ENCODE data around the gene MYZAP. TPM values are rescaled to one million over a fixed set of nuclear protein-coding genes. Genes with fewer than 3 reads are reported as not detected.

The MYZAP gene
- total and polyA plus RNA-seq, 2 of the 13 experiments (the other 11 are each of a cell fraction or from before 2014, with no cell fraction given): not detected

DNA sequence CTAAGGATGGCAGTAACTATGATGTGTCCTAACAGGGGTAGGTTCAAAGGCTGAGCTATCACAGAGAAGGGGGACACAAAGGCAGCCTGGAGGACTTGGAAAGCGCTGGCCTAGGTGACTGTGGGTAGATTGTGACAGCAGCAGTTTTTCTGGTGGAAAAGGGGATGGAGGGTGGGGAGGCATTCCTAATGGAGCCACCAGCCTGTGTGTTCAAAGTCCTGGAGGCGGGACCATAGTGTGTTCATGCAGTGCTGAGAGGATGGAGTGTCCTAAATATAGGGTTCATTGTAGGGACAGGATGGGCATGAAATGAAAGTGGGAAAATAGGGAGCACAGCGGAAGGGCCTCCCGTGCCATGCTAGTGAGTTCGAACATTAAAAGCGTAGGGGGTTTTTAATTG, 63.3 kb downstream of the MYZAP start:
- H2AFZ ChIP-seq (ENCODE audit: low read length): no peak overlapping the region
- no peaks in the 10 kb centered on the region for H3K36me3 ChIP-seq (replicated peaks in 1 of 2; ENCODE audit: control insufficient read depth in 1 of 2, insufficient read depth in 2 of 2, low read length in 2 of 2)
- in situ Hi-C loops (cut with HindIII; ENCODE audit: extremely low pct_ligation_motif_present, low pct_unique_long_range_greater_than_20kb) (no loop called here), intact Hi-C loops (cut with micrococcal nuclease; ENCODE audit: unreplicated experiment) (loop anchor here (2.0 kb wide), 1 partner anchor 94 kb away; no protein-coding TSS in a partner anchor)
- H3K9ac ChIP-seq (ENCODE audit: insufficient read depth, low read depth, low read length): no peak overlapping the region
- no peak overlapping the region for H3K4me3 ChIP-seq (replicated peaks in 1 of 3; ENCODE audit: insufficient read depth in 1 of 3, low read depth in 2 of 3, low read length in 3 of 3)
- ChIA-PET POLR2A (no interaction called here), CTCF (ENCODE audit: low intra/inter-chr PET ratio, low total read pairs) (interaction anchor here (1.1 kb wide), 2 partner anchors 95 kb away, joined by 3 to 4 read pairs; no protein-coding TSS in a partner anchor)
- H4K20me1 ChIP-seq (ENCODE audit: insufficient read depth, low read length): no peaks in the 10 kb centered on the region; the same call in 1 of the 2 replicates
- no peaks in the 10 kb centered on the region for H3K79me2 ChIP-seq (ENCODE audit: insufficient read depth, low read length)
- no peak for FAIRE-seq
- H3K9me3 ChIP-seq (ENCODE audit: low read length): no peaks in the 10 kb centered on the region
- peak; percentile 50 for ATAC-seq
- BruUV-seq (replicated peaks): no TSS peak
- DNase-seq (ENCODE audit: low spot score): peak; percentile 12
- H3K4me1 ChIP-seq (ENCODE audit: insufficient read depth, low read length): peaks cover 10% of the 10 kb centered on the region
- WGBS (ENCODE audit: low lambda C conversion rate): 35% methylated on average over 6 of the region's 6 CpGs
- no peak overlapping the region for H3K27ac ChIP-seq (ENCODE audit: extremely low read length, insufficient read depth, low read length)
- H3K27me3 ChIP-seq (ENCODE audit: control insufficient read depth in 1 of 2, insufficient read depth in 2 of 2, low read length in 2 of 2): peaks cover 0 to 3% of the 10 kb centered on the region in 2 experiments; a peak in 1 of 5 replicates
- TF ChIP-seq CEBPG (CRISPR knock-in tag; IDR thresholded peaks at IDR 0.05): no peak
- TF ChIP-seq ZNF720 (CRISPR knock-in tag; IDR thresholded peaks at IDR 0.05): no peak
- TF ChIP-seq ZNF333 (CRISPR knock-in tag; IDR thresholded peaks at IDR 0.05; ENCODE audit: borderline replicate concordance): no peak
- TF ChIP-seq, protein P1, sequence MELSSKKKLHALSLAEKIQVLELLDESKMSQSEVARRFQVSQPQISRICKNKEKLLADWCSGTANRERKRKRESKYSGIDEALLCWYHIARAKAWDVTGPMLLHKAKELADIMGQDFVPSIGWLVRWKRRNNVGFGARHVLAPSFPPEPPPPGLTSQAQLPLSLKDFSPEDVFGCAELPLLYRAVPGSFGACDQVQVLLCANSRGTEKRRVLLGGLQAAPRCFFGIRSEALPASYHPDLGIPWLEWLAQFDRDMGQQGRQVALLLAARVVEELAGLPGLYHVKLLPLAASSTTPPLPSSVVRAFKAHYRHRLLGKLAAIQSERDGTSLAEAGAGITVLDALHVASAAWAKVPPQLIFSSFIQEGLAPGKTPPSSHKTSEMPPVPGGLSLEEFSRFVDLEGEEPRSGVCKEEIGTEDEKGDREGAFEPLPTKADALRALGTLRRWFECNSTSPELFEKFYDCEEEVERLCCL (CRISPR knock-in tag; IDR thresholded peaks at IDR 0.05; ENCODE audit: borderline replicate concordance): no peak
- TF ChIP-seq SMAD1 (CRISPR knock-in tag; IDR thresholded peaks at IDR 0.05; ENCODE audit: borderline replicate concordance, low read depth): no peak
- TF ChIP-seq ZFP1 (CRISPR knock-in tag; IDR thresholded peaks at IDR 0.05): no peak
- TF ChIP-seq SOX5 (CRISPR knock-in tag; IDR thresholded peaks at IDR 0.05; ENCODE audit: borderline replicate concordance): no peak
- no peak overlapping the region for H3K4me2 ChIP-seq (ENCODE audit: low read depth, low read length)

DNA sequence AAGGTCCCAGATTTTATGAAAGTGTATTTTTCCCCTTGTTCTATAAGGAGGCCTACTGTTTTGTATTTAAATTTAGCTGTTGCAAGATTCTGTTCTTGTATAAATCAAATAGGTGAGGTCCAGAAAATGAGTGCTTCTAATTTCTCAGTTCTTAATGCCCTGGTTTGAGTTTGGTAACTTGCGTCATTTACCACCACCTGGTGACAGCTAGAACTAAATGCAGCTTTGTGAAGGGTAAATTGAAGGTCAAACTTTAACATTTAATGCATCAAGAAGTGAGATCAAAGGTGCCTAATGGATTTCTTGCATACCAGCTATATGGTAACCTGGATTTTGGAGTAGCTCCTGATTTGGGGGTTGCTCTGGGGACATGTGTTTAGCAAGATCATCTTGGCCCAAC, 64.1 kb downstream of the MYZAP start:
- 47% methylated on average over 1 of the region's 1 CpG for WGBS (ENCODE audit: low lambda C conversion rate)
- H3K27me3 ChIP-seq (ENCODE audit: control insufficient read depth in 1 of 2, insufficient read depth in 2 of 2, low read length in 2 of 2): peaks cover 0 to 3% of the 10 kb centered on the region in 2 experiments; a peak in 1 of 5 replicates
- BruUV-seq (replicated peaks): no TSS peak
- no peak for TF ChIP-seq LCORL (IDR thresholded peaks at IDR 0.05)
- no peak for TF ChIP-seq LCORL (CRISPR knock-in tag; IDR thresholded peaks at IDR 0.05)
- TF ChIP-seq, protein P2, sequence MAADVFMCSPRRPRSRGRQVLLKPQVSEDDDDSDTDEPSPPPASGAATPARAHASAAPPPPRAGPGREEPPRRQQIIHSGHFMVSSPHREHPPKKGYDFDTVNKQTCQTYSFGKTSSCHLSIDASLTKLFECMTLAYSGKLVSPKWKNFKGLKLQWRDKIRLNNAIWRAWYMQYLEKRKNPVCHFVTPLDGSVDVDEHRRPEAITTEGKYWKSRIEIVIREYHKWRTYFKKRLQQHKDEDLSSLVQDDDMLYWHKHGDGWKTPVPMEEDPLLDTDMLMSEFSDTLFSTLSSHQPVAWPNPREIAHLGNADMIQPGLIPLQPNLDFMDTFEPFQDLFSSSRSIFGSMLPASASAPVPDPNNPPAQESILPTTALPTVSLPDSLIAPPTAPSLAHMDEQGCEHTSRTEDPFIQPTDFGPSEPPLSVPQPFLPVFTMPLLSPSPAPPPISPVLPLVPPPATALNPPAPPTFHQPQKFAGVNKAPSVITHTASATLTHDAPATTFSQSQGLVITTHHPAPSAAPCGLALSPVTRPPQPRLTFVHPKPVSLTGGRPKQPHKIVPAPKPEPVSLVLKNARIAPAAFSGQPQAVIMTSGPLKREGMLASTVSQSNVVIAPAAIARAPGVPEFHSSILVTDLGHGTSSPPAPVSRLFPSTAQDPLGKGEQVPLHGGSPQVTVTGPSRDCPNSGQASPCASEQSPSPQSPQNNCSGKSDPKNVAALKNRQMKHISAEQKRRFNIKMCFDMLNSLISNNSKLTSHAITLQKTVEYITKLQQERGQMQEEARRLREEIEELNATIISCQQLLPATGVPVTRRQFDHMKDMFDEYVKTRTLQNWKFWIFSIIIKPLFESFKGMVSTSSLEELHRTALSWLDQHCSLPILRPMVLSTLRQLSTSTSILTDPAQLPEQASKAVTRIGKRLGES (CRISPR knock-in tag; IDR thresholded peaks at IDR 0.05; ENCODE audit: borderline replicate concordance): no peak
- TF ChIP-seq PLRG1 (conservative IDR thresholded peaks at IDR 0.05): no peak
- TF ChIP-seq RXRB (CRISPR knock-in tag; IDR thresholded peaks at IDR 0.05; ENCODE audit: borderline replicate concordance): no peak
- no peak for TF ChIP-seq ATF7-NPFF (CRISPR knock-in tag; IDR thresholded peaks at IDR 0.05; ENCODE audit: low read depth)
- TF ChIP-seq TBP (CRISPR knock-in tag; IDR thresholded peaks at IDR 0.05): no peak
- TF ChIP-seq STAG1 (CRISPR knock-in tag; IDR thresholded peaks at IDR 0.05): peak; percentile 46
- TF ChIP-seq ESRRA (CRISPR knock-in tag; IDR thresholded peaks at IDR 0.05; ENCODE audit: low read depth): 0 out of 2 replicates have a peak, but pooled peaks have one; percentile 60
- TF ChIP-seq HNF4A (CRISPR knock-in tag; IDR thresholded peaks at IDR 0.05): no peak
- DNase-seq (ENCODE audit: low spot score): no peak
- H3K9ac ChIP-seq (ENCODE audit: insufficient read depth, low read depth, low read length): no peak overlapping the region
- no peak overlapping the region for H3K4me3 ChIP-seq (replicated peaks in 1 of 3; ENCODE audit: insufficient read depth in 1 of 3, low read depth in 2 of 3, low read length in 3 of 3)
- in situ Hi-C loops (cut with HindIII; ENCODE audit: extremely low pct_ligation_motif_present, low pct_unique_long_range_greater_than_20kb): no loop called here
- H3K36me3 ChIP-seq (replicated peaks in 1 of 2; ENCODE audit: control insufficient read depth in 1 of 2, insufficient read depth in 2 of 2, low read length in 2 of 2): no peaks in the 10 kb centered on the region
- peaks cover 10% of the 10 kb centered on the region for H3K4me1 ChIP-seq (ENCODE audit: insufficient read depth, low read length)
- no peak overlapping the region for H3K4me2 ChIP-seq (ENCODE audit: low read depth, low read length)
- no peak overlapping the region for H2AFZ ChIP-seq (ENCODE audit: low read length)
- ChIA-PET CTCF (ENCODE audit: low intra/inter-chr PET ratio, low total read pairs) (interaction anchor here (1.1 kb wide), 2 partner anchors 95 to 96 kb away, joined by 3 to 4 read pairs; no protein-coding TSS in a partner anchor), POLR2A (no interaction called here)
- intact Hi-C loops (cut with micrococcal nuclease; ENCODE audit: unreplicated experiment): loop anchor here (2.0 kb wide), 1 partner anchor 95 kb away; no protein-coding TSS in a partner anchor
- FAIRE-seq: no peak
- no peak for ATAC-seq
- H3K9me3 ChIP-seq (ENCODE audit: low read length): no peaks in the 10 kb centered on the region
- H3K79me2 ChIP-seq (ENCODE audit: insufficient read depth, low read length): no peaks in the 10 kb centered on the region
- no peaks in the 10 kb centered on the region; the same call in 1 of the 2 replicates for H4K20me1 ChIP-seq (ENCODE audit: insufficient read depth, low read length)
- H3K27ac ChIP-seq (ENCODE audit: extremely low read length, insufficient read depth, low read length): no peak overlapping the region
